Left ventricle myocardium superior (tissue), 1 donor: Measurements from ENCODE around the gene BAIAP2. TPM values are rescaled to one million over a fixed set of nuclear protein-coding genes. Genes with fewer than 3 reads are reported as not detected.
A peak's percentile ranks its signal among the peaks of the same experiment; 100 is the strongest.

Source experiments
- ATAC-seq: fragments of 200-7000 bp; cut with Tn5 transposase; one replicate; pipeline ENCODE4 v1.9.1; 2020; ENCODE audit warnings: mild to moderate bottlenecking, moderate library complexity
- DNase-seq: peaks from one replicate; pipeline ENCODE4 v3.0.0-alpha.2; 2020
- intact Hi-C: fragments of 100-400 bp; cut with micrococcal nuclease; formaldehyde crosslinking; loops from one replicate; pipeline ENCODE4 v1.11.0; 2022
- total RNA-seq: library from RNA; stranded (reverse); fragmentation: NEBNext Ultra II Directional; extraction: Animal tissue kit (Norgen Biotek cat#: 25700); gene quantifications from one replicate; pipeline ENCODE4 v1.2.1, GENCODE V29; 2021
- donor health status: DM: no; HTN: yes; CAD: no; lungs with severe emphysema.

BAIAP2 gene
- total RNA-seq, 1 donor from 2014 or later = 32.7 TPM

- ATAC-seq (no peak), DNase-seq (peak; percentile 13)
- intact Hi-C loops = no loop called here
These were observed 123.1 kb downstream of the BAIAP2 start for GRCh38 chr17:81157848-81158687.

GRCh38 chr17:81158688-81159590 lies 124.0 kb downstream of the BAIAP2 start:
- intact Hi-C loops = no loop called here
- DNase-seq (peak; percentile 11), ATAC-seq (no peak)

- intact Hi-C loops = no loop called here
- peak; percentile 26 for DNase-seq
- no peak for ATAC-seq
These were observed 124.8 kb downstream of the BAIAP2 start for GRCh38 chr17:81159611-81160265.

GRCh38 chr17:81160306-81160705 lies 125.4 kb downstream of the BAIAP2 start:
- DNase-seq (peak; percentile 73), ATAC-seq (peak; percentile 53)
- intact Hi-C loops = no loop called here

GRCh38 chr17:81160747-81161453 lies 125.9 kb downstream of the BAIAP2 start:
- DNase-seq = peak; percentile 27
- intact Hi-C loops = no loop called here
- no peak for ATAC-seq

GRCh38 chr17:81161536-81161935 lies 126.6 kb downstream of the BAIAP2 start:
- ATAC-seq = no peak
- intact Hi-C loops = no loop called here

GRCh38 chr17:81161972-81162371 lies 127.0 kb downstream of the BAIAP2 start:
- ATAC-seq = no peak
- intact Hi-C loops = no loop called here
- DNase-seq = no peak

More at GRCh38 chr17:81161536-81161935, 126.6 kb downstream of the BAIAP2 start:
- peak; percentile 14 for DNase-seq

GRCh38 chr17:81162491-81162890 lies 127.5 kb downstream of the BAIAP2 start:
- peak; percentile 20 for DNase-seq
- intact Hi-C loops = no loop called here

GRCh38 chr17:81163051-81163695 lies 128.2 kb downstream of the BAIAP2 start:
- ATAC-seq (no peak), DNase-seq (no peak)
- intact Hi-C loops = no loop called here

More at GRCh38 chr17:81162491-81162890, 127.5 kb downstream of the BAIAP2 start:
- no peak for ATAC-seq

GRCh38 chr17:81163703-81164370 lies 128.9 kb downstream of the BAIAP2 start:
- DNase-seq = peak; percentile 19
- no peak for ATAC-seq
- intact Hi-C loops = no loop called here

GRCh38 chr17:81164371-81165245 lies 129.7 kb downstream of the BAIAP2 start:
- ATAC-seq (peak; percentile 33), DNase-seq (peak; percentile 32)
- intact Hi-C loops = no loop called here

GRCh38 chr17:81165246-81166032 lies 130.5 kb downstream of the BAIAP2 start, which contains the start of gene PVALEF:
TSS of gene PVALEF (plus strand) at chr17:81165507. CDS start at chr17:81181227, 15,720 bp downstream.
- ATAC-seq (peak; percentile 32), DNase-seq (peak; percentile 51)
- intact Hi-C loops = no loop called here

GRCh38 chr17:81166033-81166492 lies 131.1 kb downstream of the BAIAP2 start, which contains the start of gene AATK:
TSS of gene AATK (minus strand) at chr17:81166221. CDS start at chr17:81165992, 229 bp downstream.
- intact Hi-C loops = no loop called here
- ATAC-seq (no peak), DNase-seq (peak; percentile 26)
